HG02973 (cell line): Measurements from ENCODE around the gene COPS9.

ENCODE experiments used
- ATAC-seq: cut with Tn5 transposase; IDR thresholded peaks from one replicate; pipeline ENCODE4 v1.9.1; 2021; ENCODE audit warnings: moderate library complexity; ENCODE audit not compliant: unreplicated experiment

The COPS9 gene

GRCh38 chr2:240121675-240122074, 14.4 kb downstream of the COPS9 start:
- ATAC-seq, result no peak

- no peak for ATAC-seq
These were observed 14.9 kb downstream of the COPS9 start for GRCh38 chr2:240121190-240121589.

- no peak for ATAC-seq
These were observed 21.9 kb downstream of the COPS9 start for GRCh38 chr2:240114233-240114632.

GRCh38 chr2:240112914-240113690, 23.0 kb downstream of the COPS9 start:
- no peak for ATAC-seq

GRCh38 chr2:240111253-240111652, 24.9 kb downstream of the COPS9 start:
- ATAC-seq, result no peak

GRCh38 chr2:240109386-240109785, 26.7 kb downstream of the COPS9 start:
- ATAC-seq, result no peak

GRCh38 chr2:240107477-240107796, 28.7 kb downstream of the COPS9 start:
- no peak for ATAC-seq

GRCh38 chr2:240106765-240107476, 29.2 kb downstream of the COPS9 start:
- ATAC-seq, result no peak

- ATAC-seq, result no peak
These were observed 30.1 kb downstream of the COPS9 start for GRCh38 chr2:240105982-240106381.

GRCh38 chr2:240103136-240103535, 33.0 kb downstream of the COPS9 start:
- ATAC-seq, result no peak

- ATAC-seq, result no peak
These were observed 37.8 kb downstream of the COPS9 start for GRCh38 chr2:240098349-240098748.

- ATAC-seq, result no peak
These were observed 40.3 kb downstream of the COPS9 start for GRCh38 chr2:240095556-240096523.

- no peak for ATAC-seq
These were observed 46.8 kb downstream of the COPS9 start for GRCh38 chr2:240089306-240089705.

GRCh38 chr2:240086563-240086962, 49.5 kb downstream of the COPS9 start:
- no peak for ATAC-seq
